Stimulated activated CD4-positive, alpha-beta T cell treated with anti-CD3 and anti-CD28 coated beads, Interleukin-1b, Interleukin-23, amount 100 ng/mL, for 1 hour (primary cell): ENCODE data around the gene C6orf62.
"Not testable (repeated sequence)": the region's sequence is repeated elsewhere in the genome, so short reads cannot be mapped to it uniquely, and the experiment has no call there.

Experiments
- DNase-seq, 2 donors: peaks; one replicate each; pipeline ENCODE4 v3.0.0-alpha.2; 2020; ENCODE audit warnings: low read depth in 2 of 2

C6orf62 gene

DNA sequence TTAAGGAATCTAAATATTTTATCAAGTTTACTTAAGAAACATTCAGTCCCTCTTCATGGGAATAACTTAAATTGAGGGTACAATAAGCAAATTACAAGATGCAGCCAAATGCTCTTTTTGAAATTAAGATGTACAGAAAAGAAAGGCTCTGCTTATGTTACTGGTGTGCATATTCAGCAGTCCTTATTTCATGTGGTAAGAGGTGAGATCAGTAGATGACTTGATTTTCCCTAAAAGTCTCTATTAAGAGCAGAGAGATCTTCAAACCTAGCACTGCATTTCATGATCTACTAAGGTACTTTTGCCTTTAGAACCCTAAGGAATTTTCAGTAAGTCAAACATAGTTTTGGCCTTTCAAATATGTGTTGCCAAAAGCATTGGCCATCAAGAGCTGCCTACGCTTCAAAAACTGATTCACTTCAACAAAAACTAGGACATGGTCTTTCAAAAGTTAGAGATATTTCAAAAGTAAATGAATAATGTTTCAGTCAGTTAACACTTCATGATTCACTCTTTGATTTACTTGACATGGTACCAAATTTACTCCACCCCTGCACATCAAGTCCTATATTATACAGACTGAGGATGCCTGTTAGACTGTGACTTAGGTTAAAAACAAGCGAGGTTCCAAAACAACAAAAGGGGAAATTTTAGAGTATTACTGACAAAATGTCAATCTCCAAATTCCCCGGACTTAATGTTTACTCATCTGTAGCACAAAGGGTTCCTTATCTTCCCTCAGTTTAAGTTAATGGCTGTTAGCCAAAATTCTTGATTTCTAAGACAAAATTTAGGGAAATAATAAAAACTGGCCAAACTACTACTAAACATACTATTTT lies 19.2 kb downstream of the C6orf62 start:
- no peak for DNase-seq

DNA sequence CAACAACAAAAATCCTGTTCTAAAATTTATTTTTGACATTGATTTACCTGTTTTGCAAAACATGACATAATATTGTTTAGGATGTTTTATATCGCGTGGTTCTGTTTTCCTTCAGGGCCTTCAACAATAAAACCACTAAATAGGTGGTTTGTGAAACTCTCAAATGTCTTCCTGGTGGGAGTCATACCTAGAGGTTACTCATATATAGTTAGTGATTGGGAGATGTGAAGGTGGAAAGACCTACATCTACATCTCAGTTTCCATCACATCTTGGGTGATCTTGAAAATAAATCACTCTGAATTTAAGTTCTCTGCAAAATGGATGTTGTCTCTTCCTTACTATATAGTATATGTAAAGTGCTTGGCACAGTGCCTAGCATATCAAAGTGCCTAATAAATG lies 22.9 kb downstream of the C6orf62 start:
- DNase-seq: no peak

DNA sequence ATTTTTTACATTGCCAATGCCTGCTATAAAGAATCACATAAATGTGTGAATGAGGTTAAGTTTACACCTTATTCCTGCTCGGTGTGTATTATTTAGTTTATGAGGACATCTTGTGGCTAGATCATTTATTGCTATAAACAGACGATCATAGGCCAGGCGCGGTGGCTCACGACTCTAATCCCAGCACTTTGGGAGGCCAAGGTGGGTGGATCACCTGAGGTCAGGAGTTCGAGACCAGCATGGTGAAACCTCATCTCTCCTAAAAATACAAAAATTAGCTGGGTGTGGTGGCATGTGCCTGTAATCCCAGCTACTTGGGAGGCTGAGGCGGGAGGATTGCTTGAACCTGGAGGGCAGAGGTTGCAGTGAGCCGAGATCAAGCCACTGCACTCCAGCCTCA lies 23.3 kb downstream of the C6orf62 start:
- peak in 1 of 2 donors; percentile 5 for DNase-seq

DNA sequence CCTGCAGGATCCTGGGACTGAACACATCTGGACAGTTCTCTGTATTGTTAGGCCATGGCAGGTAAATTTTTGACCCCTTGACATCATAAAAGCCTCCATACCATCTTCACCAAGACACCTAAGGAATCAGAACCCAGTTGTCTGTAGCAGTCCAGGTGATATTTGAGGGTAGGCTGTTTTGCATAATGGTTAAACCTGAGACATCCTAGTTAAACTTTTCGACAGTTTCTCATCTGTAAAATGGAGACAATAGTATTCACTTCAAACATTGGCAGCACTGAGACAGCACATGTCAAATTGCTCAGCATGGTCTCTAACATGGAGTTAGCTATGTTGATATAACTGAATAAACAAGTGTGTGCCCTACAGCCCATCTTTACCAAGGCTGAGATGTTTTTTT lies 24.8 kb downstream of the C6orf62 start:
- DNase-seq: no peak

DNA sequence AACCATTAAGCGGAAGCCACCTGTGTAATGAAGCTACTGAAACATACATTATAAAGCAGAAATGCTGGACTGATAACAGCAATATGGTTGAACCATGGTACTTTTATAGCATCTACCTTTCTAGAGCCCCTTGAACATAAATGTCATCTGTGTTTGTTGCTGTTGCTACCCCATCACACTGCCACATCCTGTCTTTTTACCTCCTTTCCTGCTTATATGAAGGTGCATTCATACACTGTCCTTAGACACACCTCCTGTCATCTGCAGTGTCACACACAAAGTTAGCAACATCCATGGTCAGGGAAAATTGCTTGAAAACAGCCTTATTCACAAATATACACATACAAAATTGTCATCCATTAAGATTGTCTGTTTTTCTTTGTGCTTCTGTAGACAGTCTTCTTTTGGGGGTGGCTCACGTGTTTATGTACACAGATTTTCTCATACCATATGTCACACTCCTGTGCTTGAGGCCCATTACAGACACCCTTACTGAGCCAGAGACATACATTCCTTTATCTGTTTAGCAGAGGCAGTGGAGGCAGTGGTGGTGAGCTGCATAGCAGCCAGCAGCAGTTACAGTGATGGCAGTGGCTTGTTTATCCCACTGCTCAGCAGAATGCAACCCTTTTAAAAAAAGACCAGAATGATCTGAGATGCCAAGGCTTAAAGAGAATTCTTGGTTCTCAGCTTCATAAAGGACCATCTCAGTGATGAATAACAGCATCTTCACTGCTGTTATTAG lies 25.9 kb downstream of the C6orf62 start:
- DNase-seq: no peak

DNA sequence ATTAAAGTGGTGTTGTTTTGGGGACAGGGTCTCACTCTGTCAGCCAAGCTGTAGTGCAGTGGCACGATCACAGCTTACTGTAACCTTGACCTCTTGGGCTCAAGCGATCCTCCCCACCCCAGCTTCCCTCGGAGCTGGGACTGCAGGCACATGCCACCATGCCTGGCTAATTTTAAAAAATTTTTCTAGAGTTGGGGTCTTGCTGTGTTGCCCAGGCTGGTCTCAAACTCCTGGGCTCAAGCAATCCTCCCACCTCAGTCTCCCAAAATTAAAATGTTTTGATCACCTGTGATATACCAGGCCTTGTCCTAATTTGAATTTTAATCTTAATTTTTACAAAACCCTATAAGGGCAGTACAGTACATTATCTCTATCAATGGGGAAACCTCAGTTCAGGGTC lies 26.5 kb downstream of the C6orf62 start:
- no peak for DNase-seq

DNA sequence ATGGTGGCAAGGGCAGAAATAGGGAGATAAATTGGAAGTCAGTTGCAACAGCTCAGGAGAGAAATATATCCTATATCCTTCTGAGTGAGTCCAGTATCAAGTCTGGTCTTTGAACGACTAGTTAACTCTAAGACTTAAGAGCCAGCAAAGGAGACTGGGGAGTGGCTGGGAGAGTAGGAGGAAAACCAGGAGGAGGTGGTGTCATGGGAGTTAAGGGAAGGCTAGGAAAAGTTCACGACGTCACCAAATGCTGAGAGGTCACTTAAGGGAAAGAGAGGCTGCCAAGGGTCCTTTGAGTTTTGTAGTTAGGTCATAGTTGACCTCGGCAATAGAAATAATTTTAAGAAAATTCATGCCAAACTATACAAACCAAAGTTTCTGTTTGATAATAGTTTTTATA lies 27.0 kb downstream of the C6orf62 start:
- no peak for DNase-seq

DNA sequence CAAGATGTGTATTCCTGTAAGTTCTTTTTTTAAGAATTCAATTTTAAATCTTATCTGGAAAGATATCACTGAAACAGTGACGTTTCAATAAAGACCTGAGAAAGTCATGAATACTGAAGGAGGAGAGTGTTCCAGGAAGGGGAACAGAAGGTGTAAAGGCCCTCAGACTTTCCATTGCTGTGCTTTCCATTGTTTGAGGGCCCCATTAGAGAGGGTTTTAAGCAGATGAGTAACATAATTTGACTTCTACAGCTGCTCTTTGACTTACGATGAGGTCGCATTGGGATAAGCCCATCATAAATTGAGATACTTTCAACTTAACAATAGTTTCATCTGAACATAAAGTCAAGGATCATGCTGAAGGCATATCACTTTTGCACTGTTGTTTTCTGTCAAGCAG lies 27.4 kb downstream of the C6orf62 start:
- DNase-seq: no peak

DNA sequence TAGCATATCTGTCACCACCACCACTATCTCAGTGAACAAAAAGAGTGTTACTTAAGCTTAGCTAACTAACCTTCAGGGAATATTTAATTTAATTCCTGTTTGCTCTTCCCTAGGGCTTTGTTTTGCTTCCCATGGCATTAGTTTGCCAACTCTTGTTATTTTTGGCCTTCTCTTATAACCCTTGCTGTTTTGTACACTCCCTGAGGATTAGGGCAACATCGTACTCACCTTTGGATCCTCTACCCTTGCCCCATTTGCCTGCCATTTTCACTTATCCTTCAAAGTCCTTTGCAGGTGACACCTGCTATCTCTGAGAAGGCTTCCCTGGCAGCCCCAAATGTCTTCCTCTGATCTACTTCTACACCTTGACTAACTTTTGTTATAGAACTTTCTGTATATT lies 28.4 kb downstream of the C6orf62 start:
- DNase-seq: no peak

DNA sequence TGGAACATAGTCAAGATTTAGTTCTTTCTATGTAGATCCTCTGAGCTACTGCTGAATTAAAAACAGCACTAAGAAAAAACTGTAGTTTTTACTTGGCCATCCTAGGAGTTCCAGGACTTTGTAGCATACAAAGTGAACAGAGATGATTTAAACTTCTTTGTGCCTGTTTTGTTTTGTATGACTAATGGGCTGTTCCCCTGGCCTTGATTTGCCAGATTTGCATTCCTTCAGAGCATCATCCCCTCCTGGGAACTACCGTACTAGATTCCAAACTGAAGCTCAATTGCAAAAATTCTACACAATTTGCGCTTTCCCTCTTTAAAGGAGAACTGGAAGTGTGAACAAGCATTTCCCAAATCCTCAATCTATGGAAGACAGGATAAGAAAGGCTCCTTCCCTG lies 29.0 kb downstream of the C6orf62 start:
- DNase-seq: no peak

DNA sequence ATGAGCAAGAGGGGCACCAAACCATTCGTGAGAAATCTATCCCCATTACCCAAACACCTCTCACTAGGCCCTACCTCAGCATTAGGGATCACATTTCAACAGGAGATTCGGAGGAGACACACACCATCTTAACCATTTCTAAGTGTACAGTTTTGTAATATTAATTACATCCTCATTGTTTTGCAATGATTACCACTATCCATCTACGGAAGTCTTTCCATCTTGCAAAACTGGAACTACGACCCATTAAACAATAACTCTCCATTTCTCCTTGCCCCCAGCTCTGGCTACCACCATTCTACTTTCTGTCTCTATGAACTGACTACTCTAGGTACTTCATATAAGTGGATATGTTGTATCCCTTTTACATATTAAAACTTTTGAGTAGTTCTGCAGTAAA lies 32.0 kb downstream of the C6orf62 start:
- DNase-seq: no peak

DNA sequence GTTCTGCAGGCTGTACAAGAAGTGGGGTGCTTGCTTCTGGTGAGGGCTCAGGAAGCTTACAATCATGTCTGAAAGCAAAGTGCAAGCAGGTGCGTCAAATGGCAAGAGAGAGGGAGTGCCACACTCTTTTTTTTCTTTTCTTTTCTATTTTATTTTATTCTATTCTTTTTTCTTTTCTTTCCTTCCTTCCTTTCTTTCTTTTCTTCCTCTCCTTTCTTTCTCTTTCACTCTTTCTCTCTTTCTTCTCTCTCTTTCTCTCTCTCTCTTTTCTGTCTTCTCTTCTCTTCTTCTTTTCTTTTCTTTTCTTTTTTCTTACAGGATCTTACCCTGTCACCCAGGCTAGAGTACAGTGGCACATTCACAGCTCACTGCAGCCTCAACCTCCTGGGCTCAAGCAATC lies 32.5 kb downstream of the C6orf62 start:
- DNase-seq: no peak

DNA sequence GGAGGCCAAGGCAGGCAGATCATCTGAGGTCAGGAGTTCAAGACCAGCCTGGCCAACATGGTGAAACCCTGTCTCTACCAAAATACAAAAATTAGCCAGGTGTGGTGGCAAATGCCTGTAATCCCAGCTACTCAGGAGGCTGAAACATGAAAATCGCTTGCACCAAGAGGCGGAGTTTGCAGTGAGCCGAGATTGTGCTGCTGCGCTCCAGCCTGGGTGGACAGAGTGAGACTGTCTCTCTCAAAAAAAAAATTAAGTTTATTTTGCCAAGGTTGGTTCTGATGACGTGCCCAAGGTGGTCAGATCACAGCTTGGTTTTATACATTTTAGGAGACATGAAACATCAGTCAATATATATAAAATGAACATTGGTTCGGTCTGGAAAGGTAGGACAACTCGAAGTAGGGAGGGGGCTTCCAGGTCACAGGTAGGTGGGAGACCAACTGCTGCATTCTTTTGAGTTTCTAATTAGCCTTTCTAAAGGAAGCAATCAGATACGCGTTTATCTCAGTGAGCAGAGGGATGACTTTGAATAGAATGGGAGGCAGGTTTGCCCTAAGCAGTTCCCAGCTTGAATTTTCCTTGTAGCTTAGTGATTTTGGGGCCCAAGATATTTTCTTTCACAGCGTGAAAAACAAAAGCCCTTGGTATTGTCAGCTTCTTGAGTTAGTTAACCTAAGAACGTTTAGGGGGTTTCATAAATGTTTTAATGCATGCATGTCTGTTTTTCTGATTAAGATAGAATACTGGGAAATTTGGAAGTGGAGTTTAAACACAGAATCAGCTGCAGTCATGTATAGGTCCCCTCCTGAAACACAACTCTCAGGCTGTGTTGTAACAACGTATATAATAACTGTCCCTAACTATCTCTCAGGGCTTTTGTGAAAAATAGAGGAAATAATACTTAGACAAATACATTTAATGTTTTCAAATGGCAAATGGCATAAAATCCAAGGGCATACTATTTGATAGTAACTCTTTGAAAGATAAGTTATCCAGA lies 35.4 kb downstream of the C6orf62 start:
- no peak for DNase-seq

DNA sequence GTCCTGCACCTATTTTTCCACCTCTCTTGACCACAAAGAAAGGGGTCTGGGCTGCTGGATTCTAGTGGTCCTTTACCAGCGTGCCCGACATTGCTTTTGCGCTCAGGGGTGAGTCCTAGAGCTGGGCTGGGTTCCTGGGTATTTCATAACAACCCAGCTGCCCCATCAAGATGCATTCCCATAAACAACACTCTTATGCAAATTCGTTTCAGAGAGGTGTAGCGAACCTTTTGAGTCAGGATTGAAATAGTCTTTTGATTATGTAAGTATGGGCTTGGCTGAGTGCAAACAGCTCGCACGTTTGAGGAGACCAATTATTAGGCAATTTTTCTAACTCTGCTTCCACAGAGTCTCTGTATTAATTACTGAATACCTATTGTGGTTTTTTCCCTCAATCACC lies 38.4 kb downstream of the C6orf62 start:
- no peak for DNase-seq

DNA sequence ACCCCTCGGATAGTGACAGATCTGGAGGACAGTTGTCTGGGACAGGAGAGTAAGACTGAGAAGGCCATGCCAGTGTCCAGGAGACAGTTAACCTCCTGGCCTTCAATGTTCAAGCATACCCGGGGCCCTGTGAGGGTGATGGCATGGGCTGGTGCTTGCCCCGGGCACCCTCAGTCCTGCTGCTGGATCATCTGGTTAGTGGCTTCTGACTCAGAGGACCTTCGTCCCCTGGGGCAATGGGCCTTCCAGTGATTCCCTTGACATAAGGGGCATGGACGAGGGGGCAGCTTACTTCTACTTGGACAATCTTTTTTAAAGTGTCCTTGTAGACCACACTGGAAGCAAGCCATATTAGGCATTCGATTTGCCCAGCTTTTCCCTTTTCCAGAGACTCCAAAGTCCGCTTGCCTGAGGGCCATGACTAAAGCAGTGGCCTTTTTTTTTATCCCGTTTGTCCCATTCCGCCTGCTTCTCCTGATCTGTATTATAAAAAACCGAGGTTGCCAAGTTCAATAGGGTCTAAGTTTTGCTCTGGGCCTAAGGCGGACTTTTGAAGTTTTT lies 40.1 kb downstream of the C6orf62 start:
- DNase-seq: not testable (repeated sequence)

DNA sequence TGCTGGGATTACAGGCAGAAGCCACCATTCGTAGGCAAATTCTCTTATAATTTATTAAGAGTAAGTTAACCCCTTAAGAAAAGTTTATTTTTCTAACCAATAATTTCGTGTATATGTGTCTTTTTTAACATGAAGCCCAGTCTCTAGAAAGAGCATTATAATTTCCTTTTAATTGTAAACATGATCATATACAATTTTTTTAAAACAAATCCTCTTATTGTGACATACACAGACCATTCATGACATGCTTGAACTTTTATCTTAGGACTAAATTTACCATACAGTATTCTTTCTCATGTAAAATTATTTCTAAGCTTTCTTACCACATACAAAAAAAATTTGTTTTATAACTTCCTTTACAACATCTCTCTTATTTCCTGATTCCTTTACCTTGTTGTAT lies 45.3 kb downstream of the C6orf62 start:
- no peak for DNase-seq

DNA sequence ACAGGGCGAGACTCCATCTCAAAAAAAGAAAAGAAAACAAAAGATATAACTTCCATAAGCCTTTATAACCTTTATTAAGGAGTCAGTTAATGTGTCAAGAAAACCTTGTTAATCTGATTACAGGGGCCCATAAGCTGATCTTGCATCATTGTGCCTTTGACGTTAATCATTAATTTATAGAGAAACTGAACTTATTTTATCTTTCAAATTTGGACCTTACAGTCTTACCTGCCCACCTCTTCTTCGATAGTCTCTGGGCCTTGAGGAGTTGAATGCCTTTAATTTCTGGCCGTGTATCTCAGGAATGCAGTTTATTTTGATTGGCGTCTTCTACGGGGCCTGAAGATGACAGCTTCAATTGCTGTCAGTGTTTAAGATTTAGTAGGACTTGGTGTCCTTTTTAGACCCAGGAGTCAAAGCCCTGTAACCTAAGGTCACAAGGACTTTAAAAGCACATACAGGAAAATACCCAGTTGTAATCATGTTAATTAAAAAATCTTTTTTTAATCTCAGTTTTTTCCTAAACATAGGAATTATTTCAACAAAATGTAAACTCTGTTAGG lies 46.3 kb downstream of the C6orf62 start:
- no peak for DNase-seq

DNA sequence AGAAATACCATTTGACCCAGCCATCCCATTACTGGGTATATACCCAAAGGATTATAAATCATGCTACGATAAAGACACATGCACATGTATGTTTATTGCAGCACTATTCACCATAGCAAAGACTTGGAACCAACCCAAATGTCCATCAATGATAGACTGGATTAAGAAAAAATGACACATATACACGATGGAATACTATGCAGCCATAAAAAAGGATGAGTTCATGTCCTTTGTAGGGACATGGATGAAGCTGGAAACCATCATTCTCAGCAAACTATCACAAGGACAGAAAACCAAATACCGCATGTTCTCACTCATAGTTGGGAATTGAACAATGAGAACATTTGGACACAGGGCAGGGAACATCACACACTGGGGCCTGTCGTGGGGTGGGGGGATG lies 47.9 kb downstream of the C6orf62 start:
- not testable (repeated sequence) for DNase-seq

DNA sequence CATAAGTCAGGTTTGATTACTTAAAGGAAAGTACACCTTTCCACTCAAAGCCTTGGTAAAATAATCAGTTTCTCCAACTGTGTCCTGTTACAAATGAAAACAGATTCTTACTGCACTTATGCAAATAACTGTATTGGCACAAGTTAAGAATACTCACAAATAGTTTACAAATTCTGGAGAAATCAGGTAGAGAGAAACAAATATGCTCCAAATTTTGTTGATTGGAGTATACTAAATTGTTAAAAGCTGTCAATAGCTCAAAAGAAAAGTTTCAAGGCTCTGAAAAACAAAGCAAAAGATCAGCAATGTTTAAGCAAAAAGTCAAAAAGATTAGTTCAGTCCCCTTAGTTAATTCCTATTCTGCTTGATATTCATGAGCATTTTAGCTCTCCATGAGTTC lies 48.5 kb downstream of the C6orf62 start:
- not testable (repeated sequence) for DNase-seq

DNA sequence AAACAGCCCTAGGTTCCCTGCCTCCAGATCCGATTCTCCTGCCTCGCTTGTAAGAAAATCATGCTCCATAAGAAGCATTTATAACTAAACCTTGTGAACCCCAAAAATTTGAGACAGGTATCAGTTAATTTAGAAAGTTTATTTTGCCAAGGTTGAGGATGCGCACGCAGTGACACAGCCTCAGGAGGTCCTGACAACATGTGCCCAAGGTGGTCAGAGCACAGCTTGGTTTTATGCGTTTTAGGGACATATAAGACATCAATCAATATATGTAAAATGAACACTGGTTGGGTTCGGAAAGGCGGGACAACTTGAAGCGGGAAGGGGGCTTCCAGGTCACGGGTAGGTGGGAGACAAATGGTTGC lies 50.0 kb downstream of the C6orf62 start:
- DNase-seq: no peak
